SK-N-SH (cell line): Measurements from ENCODE around the gene MYRF. TPM values are rescaled to one million over a fixed set of nuclear protein-coding genes. Genes with fewer than 3 reads are reported as not detected.

Experiments
- CTCF ChIA-PET: fragments of 300-600, 350-600 bp; formaldehyde crosslinking; extraction: SDS; loops from one replicate; lab custom pipeline; 2021; lab: Yijun Ruan, JAX
- POLR2A ChIA-PET: fragments of 350-600 bp; sonication (Branson Sonifier 250); formaldehyde crosslinking; extraction: SDS; loops from one replicate; lab custom pipeline; 2020; ENCODE audit warnings: antibody characterized with exemption, inconsistent platforms; lab: Yijun Ruan, JAX
- DNase-seq: peaks from one replicate; pipeline ENCODE4 v3.0.0; 2012
- H2AFZ ChIP-seq: fragments of 200-600 bp; sonication (generic); 2 replicates; pipeline ENCODE4 v1.8.1; 2016; ENCODE audit warnings: antibody characterized with exemption, mild to moderate bottlenecking, low read depth
- H3F3A ChIP-seq: fragments of 200-600 bp; sonication (generic); replicated peaks from 2 replicates; pipeline ENCODE3; 2016; ENCODE audit warnings: antibody characterized with exemption, mild to moderate bottlenecking; ENCODE audit not compliant: insufficient read depth
- H3K27ac ChIP-seq, 2 experiments: fragments of 200-500 bp in 1 of 2; fragments of 200-600 bp in 1 of 2; sonication (Bioruptor generic) in 1 of 2; sonication (generic), shearing (Covaris generic) in 1 of 2; 2 replicates each; pipeline versions ENCODE4 v1.5.1 to v1.6.1; 2014 to 2016; ENCODE audit warnings: low read depth in 2 of 2, inconsistent platforms in 1 of 2, low read length in 1 of 2, mild to moderate bottlenecking in 1 of 2, mixed read lengths in 1 of 2
- H3K27me3 ChIP-seq: fragments of 200-600 bp; sonication (generic), shearing (Covaris generic); 2 replicates; pipeline ENCODE4 v1.6.1; 2016; ENCODE audit warnings: mixed run types; ENCODE audit not compliant: insufficient read depth
- H3K36me3 ChIP-seq, 2 experiments: fragments of 200-500 bp in 1 of 2; fragments of 200-600 bp in 1 of 2; sonication (Bioruptor generic) in 1 of 2; sonication (generic) in 1 of 2; replicated peaks in 1 of 2; 2 replicates each; pipeline versions ENCODE3 to v1.5.1; 2014 to 2016; ENCODE audit warnings: low read length in 1 of 2, mild to moderate bottlenecking in 1 of 2; ENCODE audit not compliant: insufficient read depth in 2 of 2, control insufficient read depth in 1 of 2
- H3K4me1 ChIP-seq, 2 experiments: fragments of 200-500 bp in 1 of 2; fragments of 200-600 bp in 1 of 2; sonication (Bioruptor generic) in 1 of 2; sonication (generic), shearing (Covaris generic) in 1 of 2; 2 replicates each; pipeline versions ENCODE4 v1.5.1 to v1.6.1; 2014 to 2016; ENCODE audit warnings: low read depth in 1 of 2, low read length in 1 of 2, mixed run types in 1 of 2; ENCODE audit not compliant: insufficient read depth in 2 of 2, control insufficient read depth in 1 of 2
- H3K4me2 ChIP-seq: fragments of 200-600 bp; sonication (generic), shearing (Covaris generic); 2 replicates; pipeline ENCODE4 v1.6.1; 2017; ENCODE audit warnings: mixed run types
- H3K4me3 ChIP-seq, 2 experiments: fragments of 200-500 bp in 1 of 2; fragments of 200-600 bp in 1 of 2; sonication (Bioruptor generic) in 1 of 2; sonication (generic), shearing (Covaris generic) in 1 of 2; 2 replicates each; pipeline versions ENCODE4 v1.5.1 to v1.8.1; 2014 to 2016; ENCODE audit warnings: low read depth in 2 of 2, inconsistent platforms in 1 of 2, low read length in 1 of 2, mild to moderate bottlenecking in 1 of 2, mixed read lengths in 1 of 2, moderate library complexity in 1 of 2
- H3K79me2 ChIP-seq: fragments of 200-600 bp; sonication (generic); 2 replicates; pipeline ENCODE4 v1.8.1; 2017; ENCODE audit warnings: mild to moderate bottlenecking; ENCODE audit not compliant: insufficient read depth
- H3K9ac ChIP-seq: fragments of 200-600 bp; sonication (generic); 2 replicates; pipeline ENCODE4 v1.6.1; 2017; ENCODE audit warnings: mixed run types
- H3K9me2 ChIP-seq: fragments of 200-600 bp; sonication (generic); 2 replicates; pipeline ENCODE4 v1.6.1; 2017; ENCODE audit warnings: mixed run types
- H3K9me3 ChIP-seq: fragments of 200-600 bp; sonication (generic); 2 replicates; pipeline ENCODE4 v1.6.1; 2017; ENCODE audit warnings: mixed run types, mild to moderate bottlenecking, moderate library complexity
- H4K20me1 ChIP-seq: fragments of 200-600 bp; sonication (generic); 2 replicates; pipeline ENCODE4 v1.6.1; 2017; ENCODE audit warnings: mild to moderate bottlenecking, mixed run types; ENCODE audit not compliant: insufficient read depth
- CTCF ChIP-seq: fragments of 200-600 bp; sonication (generic); IDR thresholded peaks from 2 replicates; pipeline ENCODE4 v1.6.1; 2017; ENCODE audit warnings: antibody characterized with exemption, mild to moderate bottlenecking, moderate library complexity
- EP300 ChIP-seq, 2 experiments: IDR thresholded peaks; 2 replicates each; pipeline versions ENCODE4 v1.4.0 to v1.6.1; 2012; ENCODE audit warnings: borderline replicate concordance in 1 of 2, low read depth in 1 of 2, low read length in 1 of 2
- EZH2phosphoT487 ChIP-seq: fragments of 200-600 bp; sonication (generic); IDR thresholded peaks from 2 replicates; pipeline ENCODE4 v1.6.1; 2017; ENCODE audit warnings: low read depth, mixed run types, mild to moderate bottlenecking, antibody characterized with exemption, moderate library complexity, borderline replicate concordance
- FOSL2 ChIP-seq: IDR thresholded peaks from 2 replicates; pipeline ENCODE4 v1.4.0; 2012; ENCODE audit warnings: low read depth, mild to moderate bottlenecking, moderate library complexity, borderline replicate concordance
- FOXJ3 ChIP-seq: sonication (generic); formaldehyde crosslinking; IDR thresholded peaks from 2 replicates; pipeline ENCODE4 v1.5.1; 2020; ENCODE audit warnings: mild to moderate bottlenecking, missing genetic modification reagents
- FOXM1 ChIP-seq: IDR thresholded peaks from 2 replicates; pipeline ENCODE4 v1.4.0; 2012; ENCODE audit warnings: low read depth, mild to moderate bottlenecking
- GABPA ChIP-seq: IDR thresholded peaks from 2 replicates; pipeline ENCODE4 v1.4.0; 2012; ENCODE audit warnings: low read depth, mild to moderate bottlenecking
- IRF3 ChIP-seq: fragments of 150-350 bp; IDR thresholded peaks from 2 replicates; pipeline ENCODE4 v1.6.1; 2016; ENCODE audit warnings: mild to moderate bottlenecking, low read depth, low read length
- JUND ChIP-seq: IDR thresholded peaks from 2 replicates; pipeline ENCODE4 v1.4.0; 2012
- MAX ChIP-seq: IDR thresholded peaks from 2 replicates; pipeline ENCODE4 v1.4.0; 2012; ENCODE audit warnings: low read depth
- NRF1 ChIP-seq: IDR thresholded peaks from 2 replicates; pipeline ENCODE4 v1.6.1; 2012; ENCODE audit warnings: low read depth, mild to moderate bottlenecking, low read length
- POLR2AphosphoS5 ChIP-seq: IDR thresholded peaks from 2 replicates; pipeline ENCODE4 v1.6.1; 2012; ENCODE audit warnings: low read depth, low read length
- RCOR1 ChIP-seq: fragments of 150-350 bp; IDR thresholded peaks from 2 replicates; pipeline ENCODE4 v1.6.1; 2017; ENCODE audit warnings: antibody characterized with exemption, low read length
- RFX5 ChIP-seq: IDR thresholded peaks from 2 replicates; pipeline ENCODE4 v1.6.1; 2012; ENCODE audit warnings: mild to moderate bottlenecking, improper control_type of control experiment, low read length
- RXRA ChIP-seq: IDR thresholded peaks from 2 replicates; pipeline ENCODE4 v1.4.0; 2012; ENCODE audit warnings: low read depth, mild to moderate bottlenecking, borderline replicate concordance
- SIN3A ChIP-seq: IDR thresholded peaks from 2 replicates; pipeline ENCODE4 v1.6.1; 2012; ENCODE audit warnings: low read depth, mild to moderate bottlenecking, low read length, moderate library complexity, borderline replicate concordance
- SMC3 ChIP-seq: IDR thresholded peaks from 2 replicates; pipeline ENCODE4 v1.6.1; 2012; ENCODE audit warnings: low read depth, low read length, improper control_type of control experiment
- TAF1 ChIP-seq: IDR thresholded peaks from 2 replicates; pipeline ENCODE4 v1.6.1; 2012; ENCODE audit warnings: low read depth, mild to moderate bottlenecking, low read length, moderate library complexity, borderline replicate concordance
- TCF12 ChIP-seq: IDR thresholded peaks from 2 replicates; pipeline ENCODE4 v1.4.0; 2012
- USF1 ChIP-seq: IDR thresholded peaks from 2 replicates; pipeline ENCODE4 v1.4.0; 2012; ENCODE audit warnings: low read depth, borderline replicate concordance
- WGBS: methylation state at CpG from one replicate; pipeline ENCODE4 v1.1.6; 2017; ENCODE audit warnings: low lambda C conversion rate; 5-methylcytosine and 5-hydroxymethylcytosine counted together
- polyA plus RNA-seq, 3 experiments: library from polyadenylated mRNA; depleted of rRNA; stranded (reverse); fragments of >200 nt; gene quantifications; 2 replicates each; pipeline ENCODE4 v1.2.3, GENCODE V29; 2012

MYRF gene
- polyA plus RNA-seq, 1 of the 3 experiments (the other 2 are of a cell fraction) = 2.8 TPM

- H3K9me2 ChIP-seq = no peaks in the 10 kb centered on the region
- H3K4me2 ChIP-seq = no peak overlapping the region
- no peaks in the 10 kb centered on the region for H4K20me1 ChIP-seq
- POLR2A ChIA-PET = no interaction called here
- TF ChIP-seq FOXM1 (no peak), TCF12 (no peak), TAF1 (no peak), IRF3 (no peak), SMC3 (no peak), RFX5 (no peak), GABPA (no peak), CTCF (no peak), USF1 (no peak), RCOR1 (no peak), EP300 (IDR thresholded peaks at IDR 0.05; ENCODE audit: borderline replicate concordance in 1 of 2, low read depth in 1 of 2, low read length in 1 of 2) (no peak), RXRA (no peak), EZH2phosphoT487 (no peak), JUND (no peak), SIN3A (no peak), MAX (no peak), POLR2AphosphoS5 (no peak), NRF1 (no peak), FOXJ3 (no peak), FOSL2 (no peak)
- no peaks in the 10 kb centered on the region for H3F3A ChIP-seq
- H3K36me3 ChIP-seq = no peaks in the 10 kb centered on the region
- H3K27ac ChIP-seq = no peak overlapping the region
- no peak overlapping the region for H3K4me3 ChIP-seq
- no peak for DNase-seq
- H3K9me3 ChIP-seq = no peaks in the 10 kb centered on the region
- CTCF ChIA-PET = interaction anchor here (0.6 to 3.3 kb wide), 4 partner anchors 19 to 268 kb away, joined by 3 to 18 read pairs (median 3); no protein-coding TSS in a partner anchor
- peaks cover 8 to 32% of the 10 kb centered on the region in 2 experiments; a peak in 2 of 4 replicates for H3K4me1 ChIP-seq
- no peaks in the 10 kb centered on the region for H3K27me3 ChIP-seq
- 95% methylated on average over 3 of the region's 6 CpGs for WGBS
- no peaks in the 10 kb centered on the region; the same call in 1 of the 2 replicates for H3K79me2 ChIP-seq
- H2AFZ ChIP-seq = no peak overlapping the region
- no peak overlapping the region for H3K9ac ChIP-seq
Measured at GRCh38 chr11:61714316-61714715, 38.1 kb upstream of the MYRF start.
